ENCODE results near the gene MDH2. TPM values are rescaled to one million over a fixed set of nuclear protein-coding genes. Genes with fewer than 3 reads are reported as not detected.
A peak's percentile ranks its signal among the peaks of the same experiment; 100 is the strongest.

MDH2 gene, protein sequence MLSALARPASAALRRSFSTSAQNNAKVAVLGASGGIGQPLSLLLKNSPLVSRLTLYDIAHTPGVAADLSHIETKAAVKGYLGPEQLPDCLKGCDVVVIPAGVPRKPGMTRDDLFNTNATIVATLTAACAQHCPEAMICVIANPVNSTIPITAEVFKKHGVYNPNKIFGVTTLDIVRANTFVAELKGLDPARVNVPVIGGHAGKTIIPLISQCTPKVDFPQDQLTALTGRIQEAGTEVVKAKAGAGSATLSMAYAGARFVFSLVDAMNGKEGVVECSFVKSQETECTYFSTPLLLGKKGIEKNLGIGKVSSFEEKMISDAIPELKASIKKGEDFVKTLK
- total RNA-seq = 10 to 100 TPM; 33.6 to 84.7 TPM
- polyA plus RNA-seq = 100 to 1,000 TPM; 241 to 275 TPM

DNA sequence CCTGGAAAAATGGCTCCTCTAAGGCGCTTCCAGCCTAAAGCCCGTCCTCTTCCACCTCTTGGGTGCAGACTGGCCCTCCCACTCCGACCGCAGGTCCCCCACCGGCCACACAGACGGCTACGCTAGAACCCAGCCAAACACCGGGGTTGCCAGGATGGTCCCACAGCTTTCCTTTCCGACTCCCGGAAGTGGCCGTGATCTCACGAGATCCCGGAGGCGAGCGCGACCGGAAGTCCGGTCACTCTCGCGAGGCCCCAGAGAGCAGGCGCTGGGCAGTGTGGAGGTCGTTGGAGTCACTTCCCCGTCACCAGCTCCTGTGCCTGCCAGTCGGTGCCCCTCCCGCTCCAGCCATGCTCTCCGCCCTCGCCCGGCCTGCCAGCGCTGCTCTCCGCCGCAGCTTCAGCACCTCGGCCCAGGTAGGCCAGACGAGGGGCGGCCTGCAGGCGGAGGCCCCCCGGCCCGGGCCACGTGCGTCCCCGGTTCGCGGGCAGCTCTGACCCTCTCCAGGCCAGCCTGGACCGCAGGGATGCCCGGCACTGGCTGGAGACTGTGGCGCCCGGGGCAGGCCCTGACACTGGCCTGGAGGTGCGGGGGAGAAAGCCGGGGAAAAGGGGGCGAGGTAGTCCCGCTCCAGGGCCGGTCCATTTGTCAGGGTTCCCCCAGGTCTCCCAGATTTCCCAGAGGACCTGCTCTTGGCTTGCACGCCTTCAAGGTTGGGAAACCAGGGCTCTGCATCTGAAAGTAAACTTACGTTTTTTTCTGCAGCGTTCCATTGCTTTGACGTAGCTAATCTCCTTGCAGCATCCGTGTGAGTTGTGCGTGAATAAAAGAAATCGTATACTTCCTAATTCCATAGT, at the start of gene MDH2, which contains the start of gene STYXL1:
Gene MDH2, plus strand, starts transcription at position 296 of the 857 bp plus-strand sequence. Its CDS starts 55 bp downstream, at position 351.
Gene STYXL1, minus strand, starts transcription at position 190 of the 857 bp plus-strand sequence. CDS start 17,477 bp downstream, outside the sequence.
- DNase-seq (ENCODE audit: low spot score) = peak; percentile 91
- H3K4me1 ChIP-seq (ENCODE audit: control insufficient read depth in 4 of 4, insufficient read depth in 4 of 4, low read length in 3 of 4) = peaks cover 6 to 22% (median 13%) of the 10 kb centered on the region in 4 donors

More for the DNA sequence above, at the start of gene MDH2, which contains the start of gene STYXL1:
- no peaks in the 10 kb centered on the region for H3K9me3 ChIP-seq (ENCODE audit: control insufficient read depth in 4 of 4, low read length in 3 of 4)
- no peaks in the 10 kb centered on the region for H3K27me3 ChIP-seq (ENCODE audit: control insufficient read depth in 4 of 4, insufficient read depth in 4 of 4, low read length in 3 of 4)
- TF ChIP-seq, protein P1, sequence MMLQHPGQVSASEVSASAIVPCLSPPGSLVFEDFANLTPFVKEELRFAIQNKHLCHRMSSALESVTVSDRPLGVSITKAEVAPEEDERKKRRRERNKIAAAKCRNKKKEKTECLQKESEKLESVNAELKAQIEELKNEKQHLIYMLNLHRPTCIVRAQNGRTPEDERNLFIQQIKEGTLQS (IDR thresholded peaks at IDR 0.05) = no peak
- TF ChIP-seq JUND (IDR thresholded peaks at IDR 0.05) = no peak
- peak in 1 of 2 donors; percentile 24 for TF ChIP-seq HNF4A (conservative IDR thresholded peaks at IDR 0.05)
- TF ChIP-seq SP1 (IDR thresholded peaks at IDR 0.05) = peak; percentile 40
- TF ChIP-seq, protein P2, sequence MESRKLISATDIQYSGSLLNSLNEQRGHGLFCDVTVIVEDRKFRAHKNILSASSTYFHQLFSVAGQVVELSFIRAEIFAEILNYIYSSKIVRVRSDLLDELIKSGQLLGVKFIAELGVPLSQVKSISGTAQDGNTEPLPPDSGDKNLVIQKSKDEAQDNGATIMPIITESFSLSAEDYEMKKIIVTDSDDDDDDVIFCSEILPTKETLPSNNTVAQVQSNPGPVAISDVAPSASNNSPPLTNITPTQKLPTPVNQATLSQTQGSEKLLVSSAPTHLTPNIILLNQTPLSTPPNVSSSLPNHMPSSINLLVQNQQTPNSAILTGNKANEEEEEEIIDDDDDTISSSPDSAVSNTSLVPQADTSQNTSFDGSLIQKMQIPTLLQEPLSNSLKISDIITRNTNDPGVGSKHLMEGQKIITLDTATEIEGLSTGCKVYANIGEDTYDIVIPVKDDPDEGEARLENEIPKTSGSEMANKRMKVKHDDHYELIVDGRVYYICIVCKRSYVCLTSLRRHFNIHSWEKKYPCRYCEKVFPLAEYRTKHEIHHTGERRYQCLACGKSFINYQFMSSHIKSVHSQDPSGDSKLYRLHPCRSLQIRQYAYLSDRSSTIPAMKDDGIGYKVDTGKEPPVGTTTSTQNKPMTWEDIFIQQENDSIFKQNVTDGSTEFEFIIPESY (IDR thresholded peaks at IDR 0.05) = peak; percentile 100
- TF ChIP-seq FOXA2 (IDR thresholded peaks at IDR 0.05) = no peak
- TF ChIP-seq, protein P3, sequence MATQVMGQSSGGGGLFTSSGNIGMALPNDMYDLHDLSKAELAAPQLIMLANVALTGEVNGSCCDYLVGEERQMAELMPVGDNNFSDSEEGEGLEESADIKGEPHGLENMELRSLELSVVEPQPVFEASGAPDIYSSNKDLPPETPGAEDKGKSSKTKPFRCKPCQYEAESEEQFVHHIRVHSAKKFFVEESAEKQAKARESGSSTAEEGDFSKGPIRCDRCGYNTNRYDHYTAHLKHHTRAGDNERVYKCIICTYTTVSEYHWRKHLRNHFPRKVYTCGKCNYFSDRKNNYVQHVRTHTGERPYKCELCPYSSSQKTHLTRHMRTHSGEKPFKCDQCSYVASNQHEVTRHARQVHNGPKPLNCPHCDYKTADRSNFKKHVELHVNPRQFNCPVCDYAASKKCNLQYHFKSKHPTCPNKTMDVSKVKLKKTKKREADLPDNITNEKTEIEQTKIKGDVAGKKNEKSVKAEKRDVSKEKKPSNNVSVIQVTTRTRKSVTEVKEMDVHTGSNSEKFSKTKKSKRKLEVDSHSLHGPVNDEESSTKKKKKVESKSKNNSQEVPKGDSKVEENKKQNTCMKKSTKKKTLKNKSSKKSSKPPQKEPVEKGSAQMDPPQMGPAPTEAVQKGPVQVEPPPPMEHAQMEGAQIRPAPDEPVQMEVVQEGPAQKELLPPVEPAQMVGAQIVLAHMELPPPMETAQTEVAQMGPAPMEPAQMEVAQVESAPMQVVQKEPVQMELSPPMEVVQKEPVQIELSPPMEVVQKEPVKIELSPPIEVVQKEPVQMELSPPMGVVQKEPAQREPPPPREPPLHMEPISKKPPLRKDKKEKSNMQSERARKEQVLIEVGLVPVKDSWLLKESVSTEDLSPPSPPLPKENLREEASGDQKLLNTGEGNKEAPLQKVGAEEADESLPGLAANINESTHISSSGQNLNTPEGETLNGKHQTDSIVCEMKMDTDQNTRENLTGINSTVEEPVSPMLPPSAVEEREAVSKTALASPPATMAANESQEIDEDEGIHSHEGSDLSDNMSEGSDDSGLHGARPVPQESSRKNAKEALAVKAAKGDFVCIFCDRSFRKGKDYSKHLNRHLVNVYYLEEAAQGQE (IDR thresholded peaks at IDR 0.05) = peak; percentile 61
- TF ChIP-seq EGR1 (IDR thresholded peaks at IDR 0.05; ENCODE audit: low read depth in 2 of 2) = no peak
- peak; percentile 96 for TF ChIP-seq NR2F2 (IDR thresholded peaks at IDR 0.05)
- TF ChIP-seq RXRA (IDR thresholded peaks at IDR 0.05) = peak; percentile 36 to 56
- peak; percentile 93 to 98 for TF ChIP-seq GABPA (IDR thresholded peaks at IDR 0.05 in 1 of 2, conservative IDR thresholded peaks at IDR 0.05 in 1 of 2)
- TF ChIP-seq, protein P4, sequence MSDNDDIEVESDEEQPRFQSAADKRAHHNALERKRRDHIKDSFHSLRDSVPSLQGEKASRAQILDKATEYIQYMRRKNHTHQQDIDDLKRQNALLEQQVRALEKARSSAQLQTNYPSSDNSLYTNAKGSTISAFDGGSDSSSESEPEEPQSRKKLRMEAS (IDR thresholded peaks at IDR 0.05) = peak; percentile 76
- no peak for TF ChIP-seq HNF4G (IDR thresholded peaks at IDR 0.05)
- no peak for TF ChIP-seq FOXA1 (IDR thresholded peaks at IDR 0.05)
- peak; percentile 78 for TF ChIP-seq TAF1 (conservative IDR thresholded peaks at IDR 0.05)
- TF ChIP-seq RAD21 (IDR thresholded peaks at IDR 0.05) = peak in 1 of 2 donors; percentile 58
- peak; percentile 75 for TF ChIP-seq YY1 (IDR thresholded peaks at IDR 0.05)
- TF ChIP-seq, protein P5, sequence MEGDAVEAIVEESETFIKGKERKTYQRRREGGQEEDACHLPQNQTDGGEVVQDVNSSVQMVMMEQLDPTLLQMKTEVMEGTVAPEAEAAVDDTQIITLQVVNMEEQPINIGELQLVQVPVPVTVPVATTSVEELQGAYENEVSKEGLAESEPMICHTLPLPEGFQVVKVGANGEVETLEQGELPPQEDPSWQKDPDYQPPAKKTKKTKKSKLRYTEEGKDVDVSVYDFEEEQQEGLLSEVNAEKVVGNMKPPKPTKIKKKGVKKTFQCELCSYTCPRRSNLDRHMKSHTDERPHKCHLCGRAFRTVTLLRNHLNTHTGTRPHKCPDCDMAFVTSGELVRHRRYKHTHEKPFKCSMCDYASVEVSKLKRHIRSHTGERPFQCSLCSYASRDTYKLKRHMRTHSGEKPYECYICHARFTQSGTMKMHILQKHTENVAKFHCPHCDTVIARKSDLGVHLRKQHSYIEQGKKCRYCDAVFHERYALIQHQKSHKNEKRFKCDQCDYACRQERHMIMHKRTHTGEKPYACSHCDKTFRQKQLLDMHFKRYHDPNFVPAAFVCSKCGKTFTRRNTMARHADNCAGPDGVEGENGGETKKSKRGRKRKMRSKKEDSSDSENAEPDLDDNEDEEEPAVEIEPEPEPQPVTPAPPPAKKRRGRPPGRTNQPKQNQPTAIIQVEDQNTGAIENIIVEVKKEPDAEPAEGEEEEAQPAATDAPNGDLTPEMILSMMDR (IDR thresholded peaks at IDR 0.05; ENCODE audit: low read depth, low read length, missing input control) = no peak
- H3K27ac ChIP-seq (ENCODE audit: low read depth in 1 of 2, low read length in 2 of 2) = peak within 1 kb of the TSS; percentile 92 to 96
- H3K9ac ChIP-seq (ENCODE audit: low read depth in 1 of 2, low read length in 2 of 2) = peak within 1 kb of the TSS; percentile 97 to 98
- peak within 1 kb of the TSS; percentile 82 to 99 (median 95) for H3K4me3 ChIP-seq (ENCODE audit: low read depth in 1 of 3, low read length in 3 of 3)
- peaks cover 0 to 3% (median under 1%) of the 10 kb centered on the region in 4 donors for H3K36me3 ChIP-seq (ENCODE audit: control insufficient read depth in 4 of 4, insufficient read depth in 3 of 4, low read depth in 1 of 4, low read length in 3 of 4)
- WGBS = under 1% methylated on average over 58 of the region's 58 CpGs

Data from liver (tissue), 9 donors.